ENCODE measurements around the gene AFF3.

Gene AFF3

GRCh38 chr2:100106460-100106859, 35.9 kb downstream of the AFF3 start:
- TF ChIP-seq POLR2AphosphoS5 (IDR thresholded peaks at IDR 0.05; ENCODE audit: low read depth, low read length): no peak

- TF ChIP-seq SIN3A (IDR thresholded peaks at IDR 0.05; ENCODE audit: borderline replicate concordance, insufficient read depth, low read length): no peak
- no peak for TF ChIP-seq POLR2AphosphoS5 (IDR thresholded peaks at IDR 0.05; ENCODE audit: low read depth, low read length)
- TF ChIP-seq FOXP2 (optimal IDR thresholded peaks at IDR 0.05; ENCODE audit: borderline replicate concordance, extremely low read depth, extremely low read length, insufficient read depth): no peak
- no peak for TF ChIP-seq REST (IDR thresholded peaks at IDR 0.05; ENCODE audit: insufficient read depth in 1 of 2, low read depth in 2 of 2, low read length in 2 of 2)
- no peak for TF ChIP-seq TAF1 (IDR thresholded peaks at IDR 0.05; ENCODE audit: borderline replicate concordance, insufficient read depth, low read length)
Measured at GRCh38 chr2:100105678-100106054, 36.7 kb downstream of the AFF3 start.

- TF ChIP-seq FOXP2 (optimal IDR thresholded peaks at IDR 0.05; ENCODE audit: borderline replicate concordance, extremely low read depth, extremely low read length, insufficient read depth): no peak
- TF ChIP-seq SIN3A (IDR thresholded peaks at IDR 0.05; ENCODE audit: borderline replicate concordance, insufficient read depth, low read length): no peak
- no peak for TF ChIP-seq POLR2AphosphoS5 (IDR thresholded peaks at IDR 0.05; ENCODE audit: low read depth, low read length)
- no peak for TF ChIP-seq REST (IDR thresholded peaks at IDR 0.05; ENCODE audit: insufficient read depth in 1 of 2, low read depth in 2 of 2, low read length in 2 of 2)
- TF ChIP-seq TAF1 (IDR thresholded peaks at IDR 0.05; ENCODE audit: borderline replicate concordance, insufficient read depth, low read length): no peak
Measured at GRCh38 chr2:100104718-100105677, 37.4 kb downstream of the AFF3 start.

GRCh38 chr2:100077935-100078334, 64.5 kb downstream of the AFF3 start:
- TF ChIP-seq SIN3A (IDR thresholded peaks at IDR 0.05; ENCODE audit: borderline replicate concordance, insufficient read depth, low read length): no peak
- TF ChIP-seq TAF1 (IDR thresholded peaks at IDR 0.05; ENCODE audit: borderline replicate concordance, insufficient read depth, low read length): no peak
- TF ChIP-seq REST (IDR thresholded peaks at IDR 0.05; ENCODE audit: insufficient read depth in 1 of 2, low read depth in 2 of 2, low read length in 2 of 2): no peak
- TF ChIP-seq FOXP2 (optimal IDR thresholded peaks at IDR 0.05; ENCODE audit: borderline replicate concordance, extremely low read depth, extremely low read length, insufficient read depth): no peak
- TF ChIP-seq POLR2AphosphoS5 (IDR thresholded peaks at IDR 0.05; ENCODE audit: low read depth, low read length): no peak

- TF ChIP-seq TAF1 (IDR thresholded peaks at IDR 0.05; ENCODE audit: borderline replicate concordance, insufficient read depth, low read length) (no peak), SIN3A (IDR thresholded peaks at IDR 0.05; ENCODE audit: borderline replicate concordance, insufficient read depth, low read length) (no peak), REST (IDR thresholded peaks at IDR 0.05; ENCODE audit: insufficient read depth in 1 of 2, low read depth in 2 of 2, low read length in 2 of 2) (no peak), POLR2AphosphoS5 (IDR thresholded peaks at IDR 0.05; ENCODE audit: low read depth, low read length) (no peak), FOXP2 (optimal IDR thresholded peaks at IDR 0.05; ENCODE audit: borderline replicate concordance, extremely low read depth, extremely low read length, insufficient read depth) (no peak)
Measured at GRCh38 chr2:100077456-100077855, 64.9 kb downstream of the AFF3 start.

Data from PFSK-1 (cell line).